Uterus (tissue), 4 donors: ENCODE results near the gene CHST15. TPM values are rescaled to one million over a fixed set of nuclear protein-coding genes. Genes with fewer than 3 reads are reported as not detected.

ENCODE experiments used
- DNase-seq, 2 donors: peaks; one replicate each; pipeline ENCODE4 v3.0.0-alpha.2; 2019 to 2020
- H3K27ac ChIP-seq, 2 donors: fragments of 200-600 bp; sonication (generic); 1 replicate in 1 of 2; 2 replicates in 1 of 2; pipeline ENCODE4 v1.5.1; 2016 to 2018
- H3K27me3 ChIP-seq, 2 donors: fragments of 200-600 bp; sonication (generic); one replicate each; pipeline ENCODE4 v1.5.1; 2018 to 2019; ENCODE audit warnings: control low read depth in 1 of 2
- H3K36me3 ChIP-seq, 2 donors: fragments of 200-600 bp; sonication (generic); one replicate each; pipeline ENCODE4 v1.5.1; 2019; ENCODE audit warnings: control low read depth in 1 of 2
- H3K4me1 ChIP-seq, 2 donors: fragments of 200-600 bp; sonication (generic); one replicate each; pipeline ENCODE4 v1.5.1; 2018 to 2019; ENCODE audit warnings: control low read depth in 1 of 2
- H3K4me3 ChIP-seq, 2 donors: fragments of 200-600 bp; sonication (generic); 1 replicate in 1 of 2; 2 replicates in 1 of 2; pipeline ENCODE4 v1.5.1; 2018 to 2019; ENCODE audit warnings: mild to moderate bottlenecking in 1 of 2
- H3K9me3 ChIP-seq, 2 donors: fragments of 200-600 bp; sonication (generic); one replicate each; pipeline ENCODE4 v1.5.1; 2019; ENCODE audit warnings: control low read depth in 1 of 2
- CTCF ChIP-seq, 4 experiments: fragments of 200-600 bp in 2 of 4; fragments of 450-650 bp in 2 of 4; sonication (generic) in 2 of 4; IDR thresholded peaks; one replicate each; pipeline ENCODE4 v1.5.1; 2016 to 2019; ENCODE audit warnings: antibody characterized with exemption in 4 of 4, mild to moderate bottlenecking in 2 of 4, moderate library complexity in 1 of 4
- POLR2A ChIP-seq, 2 donors: fragments of 450-650 bp; IDR thresholded peaks; one replicate each; pipeline ENCODE4 v1.6.1; 2016; ENCODE audit warnings: antibody characterized with exemption in 2 of 2, mild to moderate bottlenecking in 1 of 2, moderate library complexity in 1 of 2
- intact Hi-C: fragments of 100-400 bp; cut with DNase I; formaldehyde crosslinking; loops from one replicate; pipeline ENCODE4 v1.15.1; 2023; ENCODE audit warnings: low total_unique reads
- total RNA-seq, 4 donors: library from RNA; depleted of rRNA in 3 of 4; stranded (reverse); fragments of >200 nt in 3 of 4; gene quantifications; one replicate each; pipeline versions ENCODE4 v1.1.0 to v1.2.4, GENCODE V29; 2014 to 2023
- donor health status: DM: yes; HTN: yes; CAD: no.

The CHST15 gene
- total RNA-seq, 4 donors from 2014 or later = 9.7 to 28.5 (median 17.8) TPM

- peak overlapping the region in 1 of 2 donors; percentile 26 for H3K27ac ChIP-seq
- H3K36me3 ChIP-seq = no peaks in the 10 kb centered on the region
- peak; percentile 56 to 63 for DNase-seq
- intact Hi-C loops = loop anchor here (2.0 kb wide), 1 partner anchor 395 kb away; no protein-coding TSS in a partner anchor
- peaks cover 0 to 8% of the 10 kb centered on the region in 2 donors for H3K4me1 ChIP-seq
- TF ChIP-seq CTCF (IDR thresholded peaks at IDR 0.05) (peak; percentile 27 to 47 (median 30)), POLR2A (IDR thresholded peaks at IDR 0.05) (no peak)
- H3K27me3 ChIP-seq = peaks cover 0 to 11% of the 10 kb centered on the region in 2 donors
- no peaks in the 10 kb centered on the region for H3K9me3 ChIP-seq
- H3K4me3 ChIP-seq = peak overlapping the region in 1 of 2 donors; percentile 3
These were observed 97.8 kb downstream of the CHST15 start for GRCh38 chr10:123995461-123996131.

GRCh38 chr10:123995082-123995460 lies 98.3 kb downstream of the CHST15 start:
- TF ChIP-seq CTCF (IDR thresholded peaks at IDR 0.05) = no peak
- no peak for TF ChIP-seq POLR2A (IDR thresholded peaks at IDR 0.05)
- Histone ChIP-seq H3K36me3 (no peaks in the 10 kb centered on the region), H3K4me1 (peaks cover 0 to 8% of the 10 kb centered on the region in 2 donors), H3K4me3 (peak overlapping the region in 1 of 2 donors; percentile 3), H3K9me3 (no peaks in the 10 kb centered on the region), H3K27me3 (peaks cover 0 to 16% of the 10 kb centered on the region in 2 donors), H3K27ac (peak overlapping the region in 1 of 2 donors; percentile 26)
- intact Hi-C loops = loop anchor here (2.0 kb wide), 1 partner anchor 396 kb away; no protein-coding TSS in a partner anchor
- DNase-seq = no peak

- no peak overlapping the region for H3K27ac ChIP-seq
- no peaks in the 10 kb centered on the region for H3K36me3 ChIP-seq
- DNase-seq = peak; percentile 83 to 90
- H3K4me3 ChIP-seq = peak overlapping the region in 1 of 2 donors; percentile 3
- H3K9me3 ChIP-seq = no peaks in the 10 kb centered on the region
- peaks cover 0 to 16% of the 10 kb centered on the region in 2 donors for H3K27me3 ChIP-seq
- peaks cover 0 to 8% of the 10 kb centered on the region in 2 donors for H3K4me1 ChIP-seq
- intact Hi-C loops = loop anchor here (2.0 kb wide), 1 partner anchor 396 kb away; no protein-coding TSS in a partner anchor
- TF ChIP-seq CTCF (IDR thresholded peaks at IDR 0.05) (peak; percentile 96 to 99 (median 98)), POLR2A (IDR thresholded peaks at IDR 0.05) (peak in 1 of 2 donors; percentile 28)
These were observed 98.8 kb downstream of the CHST15 start for GRCh38 chr10:123994417-123995081.

GRCh38 chr10:123993534-123994416 lies 99.6 kb downstream of the CHST15 start:
- H3K4me1 ChIP-seq = peaks cover 0 to 8% of the 10 kb centered on the region in 2 donors
- H3K27ac ChIP-seq = no peak overlapping the region
- H3K4me3 ChIP-seq = no peak overlapping the region
- no peak for DNase-seq
- TF ChIP-seq CTCF (IDR thresholded peaks at IDR 0.05) (no peak), POLR2A (IDR thresholded peaks at IDR 0.05) (no peak)
- H3K27me3 ChIP-seq = peaks cover 0 to 16% of the 10 kb centered on the region in 2 donors
- no peaks in the 10 kb centered on the region for H3K36me3 ChIP-seq
- H3K9me3 ChIP-seq = no peaks in the 10 kb centered on the region
- intact Hi-C loops = loop anchor here (2.0 kb wide), 1 partner anchor 397 kb away; no protein-coding TSS in a partner anchor
